ENCODE data around the gene VNN1. TPM values are rescaled to one million over a fixed set of nuclear protein-coding genes. Genes with fewer than 3 reads are reported as not detected.

Gene VNN1
- total and polyA plus RNA-seq, 3 experiments from 2014 or later = not detected

- peaks cover 19 to 65% (median 27%) of the 10 kb centered on the region in 3 donors for H3K36me3 Mint-ChIP-seq
- Histone ChIP-seq H3K27ac (ENCODE audit: low read depth, low read length) (no peak overlapping the region), H3K27me3 (ENCODE audit: insufficient read depth, low read length, poor library complexity, severe bottlenecking) (no peaks in the 10 kb centered on the region), H3K9me3 (ENCODE audit: low read length) (no peaks in the 10 kb centered on the region), H3K4me1 (ENCODE audit: insufficient read depth, low read length) (peaks cover 7% of the 10 kb centered on the region), H3K36me3 (ENCODE audit: insufficient read depth, low read length) (peaks cover 6% of the 10 kb centered on the region), H3K4me3 (ENCODE audit: low read length) (no peak overlapping the region)
- ChIA-PET CTCF (interaction anchor here (1.0 kb wide), 1 partner anchor 12 kb away, joined by 3 read pairs; no protein-coding TSS in a partner anchor), POLR2A (interaction anchor here (1.0 to 1.2 kb wide), 3 partner anchors 10 to 48 kb away, joined by 3 to 9 read pairs (median 7); partner anchors contain the start of gene SLC18B1)
- H3K9me3 Mint-ChIP-seq = no peaks in the 10 kb centered on the region
- H3K4me1 Mint-ChIP-seq = peaks cover 32 to 64% (median 51%) of the 10 kb centered on the region in 3 donors
- no peaks in the 10 kb centered on the region for H3K27me3 Mint-ChIP-seq
- peak overlapping the region in 6 of 7 donors; percentile 32 to 82 (median 56) for H3K4me3 Mint-ChIP-seq
- peak overlapping the region in 7 of 8 donors; percentile 42 to 82 (median 59) for H3K27ac Mint-ChIP-seq
- DNase-seq = no peak
Measured at GRCh38 chr6:132750455-132751248, 36.8 kb upstream of the VNN1 start.

GRCh38 chr6:132749111-132749510, 35.3 kb upstream of the VNN1 start:
- CTCF ChIA-PET = interaction anchor here (0.6 to 0.9 kb wide), 2 partner anchors 13 to 72 kb away, joined by 3 read pairs; no protein-coding TSS in a partner anchor
- Mint-ChIP-seq H3K36me3 (peaks cover 29 to 68% (median 33%) of the 10 kb centered on the region in 3 donors), H3K4me3 (peak overlapping the region in 3 of 7 donors; percentile 4 to 57 (median 18)), H3K27ac (peak overlapping the region in 6 of 8 donors; percentile 1 to 85 (median 38)), H3K27me3 (no peaks in the 10 kb centered on the region), H3K4me1 (peaks cover 32 to 62% (median 57%) of the 10 kb centered on the region in 3 donors), H3K9me3 (no peaks in the 10 kb centered on the region)
- peaks cover 7% of the 10 kb centered on the region for H3K4me1 ChIP-seq (ENCODE audit: insufficient read depth, low read length)
- H3K36me3 ChIP-seq (ENCODE audit: insufficient read depth, low read length) = peaks cover 6% of the 10 kb centered on the region
- no peak overlapping the region for H3K27ac ChIP-seq (ENCODE audit: low read depth, low read length)
- no peaks in the 10 kb centered on the region for H3K9me3 ChIP-seq (ENCODE audit: low read length)
- no peaks in the 10 kb centered on the region for H3K27me3 ChIP-seq (ENCODE audit: insufficient read depth, low read length, poor library complexity, severe bottlenecking)
- POLR2A ChIA-PET = interaction anchor here (1.5 kb wide), 1 partner anchor 14 kb away, joined by 6 read pairs; no protein-coding TSS in a partner anchor
- no peak overlapping the region for H3K4me3 ChIP-seq (ENCODE audit: low read length)
- no peak for DNase-seq

GRCh38 chr6:132748446-132748845, 34.6 kb upstream of the VNN1 start:
- Mint-ChIP-seq H3K27ac (peak overlapping the region in 4 of 8 donors; percentile 6 to 64 (median 30)), H3K4me1 (peaks cover 32 to 62% (median 57%) of the 10 kb centered on the region in 3 donors), H3K9me3 (no peaks in the 10 kb centered on the region), H3K4me3 (no peak overlapping the region), H3K36me3 (peaks cover 34 to 72% (median 37%) of the 10 kb centered on the region in 3 donors), H3K27me3 (no peaks in the 10 kb centered on the region)
- DNase-seq = no peak
- CTCF ChIA-PET = no interaction called here
- Histone ChIP-seq H3K4me3 (ENCODE audit: low read length) (no peak overlapping the region), H3K4me1 (ENCODE audit: insufficient read depth, low read length) (peaks cover 7% of the 10 kb centered on the region), H3K27ac (ENCODE audit: low read depth, low read length) (no peak overlapping the region), H3K9me3 (ENCODE audit: low read length) (no peaks in the 10 kb centered on the region), H3K27me3 (ENCODE audit: insufficient read depth, low read length, poor library complexity, severe bottlenecking) (no peaks in the 10 kb centered on the region), H3K36me3 (ENCODE audit: insufficient read depth, low read length) (peaks cover 6% of the 10 kb centered on the region)
- POLR2A ChIA-PET = interaction anchor here (1.5 kb wide), 1 partner anchor 15 kb away, joined by 6 read pairs; no protein-coding TSS in a partner anchor

- Mint-ChIP-seq H3K4me3 (no peak overlapping the region), H3K36me3 (peaks cover 39 to 71% (median 39%) of the 10 kb centered on the region in 3 donors), H3K27me3 (no peaks in the 10 kb centered on the region), H3K4me1 (peaks cover 23 to 46% (median 37%) of the 10 kb centered on the region in 3 donors), H3K9me3 (peaks cover 0 to 5% (median 0%) of the 10 kb centered on the region in 5 donors), H3K27ac (no peak overlapping the region)
- Histone ChIP-seq H3K36me3 (ENCODE audit: insufficient read depth, low read length) (peaks cover 4% of the 10 kb centered on the region), H3K27me3 (ENCODE audit: insufficient read depth, low read length, poor library complexity, severe bottlenecking) (no peaks in the 10 kb centered on the region), H3K4me1 (ENCODE audit: insufficient read depth, low read length) (peaks cover 4% of the 10 kb centered on the region), H3K4me3 (ENCODE audit: low read length) (no peak overlapping the region), H3K27ac (ENCODE audit: low read depth, low read length) (no peak overlapping the region), H3K9me3 (ENCODE audit: low read length) (no peaks in the 10 kb centered on the region)
- no peak for DNase-seq
- ChIA-PET POLR2A (no interaction called here), CTCF (no interaction called here)
Measured at GRCh38 chr6:132746048-132746447, 32.2 kb upstream of the VNN1 start.

- DNase-seq = no peak
- ChIA-PET CTCF (no interaction called here), POLR2A (interaction anchor here (0.6 kb wide), 1 partner anchor 78 kb away, joined by 7 read pairs; no protein-coding TSS in a partner anchor)
- H3K9me3 Mint-ChIP-seq = peaks cover 3 to 16% (median 12%) of the 10 kb centered on the region in 5 donors
- no peaks in the 10 kb centered on the region for H3K4me1 ChIP-seq (ENCODE audit: insufficient read depth, low read length)
- peaks cover 0 to 14% (median 6%) of the 10 kb centered on the region in 3 donors for H3K4me1 Mint-ChIP-seq
- no peak overlapping the region for H3K4me3 ChIP-seq (ENCODE audit: low read length)
- no peaks in the 10 kb centered on the region for H3K36me3 ChIP-seq (ENCODE audit: insufficient read depth, low read length)
- H3K9me3 ChIP-seq (ENCODE audit: low read length) = no peaks in the 10 kb centered on the region
- H3K27ac ChIP-seq (ENCODE audit: low read depth, low read length) = no peak overlapping the region
- H3K4me3 Mint-ChIP-seq = no peak overlapping the region
- H3K36me3 Mint-ChIP-seq = peaks cover 34 to 55% (median 53%) of the 10 kb centered on the region in 3 donors
- no peak overlapping the region for H3K27ac Mint-ChIP-seq
- peaks cover 4 to 7% of the 10 kb centered on the region in 2 donors for H3K27me3 Mint-ChIP-seq
- no peaks in the 10 kb centered on the region for H3K27me3 ChIP-seq (ENCODE audit: insufficient read depth, low read length, poor library complexity, severe bottlenecking)
Measured at GRCh38 chr6:132742495-132742894, 28.6 kb upstream of the VNN1 start.

- H3K36me3 Mint-ChIP-seq = peaks cover 28 to 49% (median 43%) of the 10 kb centered on the region in 3 donors
- POLR2A ChIA-PET = no interaction called here
Measured at GRCh38 chr6:132741281-132741680, 27.4 kb upstream of the VNN1 start.

GRCh38 chr6:132736239-132736638, 22.4 kb upstream of the VNN1 start:
- ChIA-PET POLR2A (interaction anchor here (0.6 kb wide), 1 partner anchor 80 kb away, joined by 3 read pairs; no protein-coding TSS in a partner anchor), CTCF (no interaction called here)
- Histone ChIP-seq H3K36me3 (ENCODE audit: insufficient read depth, low read length) (no peaks in the 10 kb centered on the region), H3K4me3 (ENCODE audit: low read length) (no peak overlapping the region), H3K27ac (ENCODE audit: low read depth, low read length) (no peak overlapping the region), H3K9me3 (ENCODE audit: low read length) (no peaks in the 10 kb centered on the region), H3K4me1 (ENCODE audit: insufficient read depth, low read length) (no peaks in the 10 kb centered on the region), H3K27me3 (ENCODE audit: insufficient read depth, low read length, poor library complexity, severe bottlenecking) (no peaks in the 10 kb centered on the region)
- Mint-ChIP-seq H3K36me3 (peaks cover 5 to 22% (median 5%) of the 10 kb centered on the region in 3 donors), H3K4me3 (no peak overlapping the region), H3K9me3 (peaks cover 3 to 14% (median 12%) of the 10 kb centered on the region in 5 donors), H3K4me1 (peaks cover 2 to 7% (median 5%) of the 10 kb centered on the region in 3 donors), H3K27ac (no peak overlapping the region), H3K27me3 (peaks cover 4 to 7% of the 10 kb centered on the region in 2 donors)
- DNase-seq = no peak

More at GRCh38 chr6:132741281-132741680, 27.4 kb upstream of the VNN1 start:
- Histone ChIP-seq H3K4me3 (ENCODE audit: low read length) (no peak overlapping the region), H3K27me3 (ENCODE audit: insufficient read depth, low read length, poor library complexity, severe bottlenecking) (no peaks in the 10 kb centered on the region), H3K36me3 (ENCODE audit: insufficient read depth, low read length) (no peaks in the 10 kb centered on the region), H3K9me3 (ENCODE audit: low read length) (no peaks in the 10 kb centered on the region), H3K4me1 (ENCODE audit: insufficient read depth, low read length) (no peaks in the 10 kb centered on the region), H3K27ac (ENCODE audit: low read depth, low read length) (no peak overlapping the region)
- no peak for DNase-seq
- H3K4me1 Mint-ChIP-seq = peaks cover under 1 to 12% (median 8%) of the 10 kb centered on the region in 3 donors
- no peak overlapping the region for H3K4me3 Mint-ChIP-seq
- H3K27me3 Mint-ChIP-seq = peaks cover 4 to 7% of the 10 kb centered on the region in 2 donors
- CTCF ChIA-PET = no interaction called here
- peaks cover 3 to 16% (median 12%) of the 10 kb centered on the region in 5 donors for H3K9me3 Mint-ChIP-seq
- no peak overlapping the region for H3K27ac Mint-ChIP-seq

Data from CD8-positive, alpha-beta memory T cell (primary cell).